NCI-H2107 treated with DMSO at 0.1 percent for 48 hours (cell line): Measurements from ENCODE around the gene LRRC15.
A peak's percentile ranks its signal among the peaks of the same experiment; 100 is the strongest.

Experiments
- DNase-seq: peaks from one replicate; lab custom pipeline; 2025; ENCODE audit not compliant: unreplicated experiment; lab: John Stamatoyannopoulos, UW

LRRC15 gene

GRCh38 chr3:194320744-194321243, 48.7 kb downstream of the LRRC15 start:
- DNase-seq: no peak

GRCh38 chr3:194320100-194320499, 49.4 kb downstream of the LRRC15 start:
- no peak for DNase-seq

GRCh38 chr3:194318511-194319161, 50.9 kb downstream of the LRRC15 start:
- DNase-seq: no peak

- DNase-seq: no peak
Observed at GRCh38 chr3:194316918-194317317, 52.6 kb downstream of the LRRC15 start.

GRCh38 chr3:194315965-194316361, 53.6 kb downstream of the LRRC15 start:
- no peak for DNase-seq

GRCh38 chr3:194315088-194315964, 54.2 kb downstream of the LRRC15 start:
- DNase-seq: peak; percentile 80

- no peak for DNase-seq
Observed at GRCh38 chr3:194314388-194315068, 55.0 kb downstream of the LRRC15 start.

- no peak for DNase-seq
Observed at GRCh38 chr3:194313560-194314387, 55.8 kb downstream of the LRRC15 start.

- no peak for DNase-seq
Observed at GRCh38 chr3:194312743-194313281, 56.7 kb downstream of the LRRC15 start.

GRCh38 chr3:194312186-194312742, 57.3 kb downstream of the LRRC15 start:
- DNase-seq: no peak

- DNase-seq: no peak
Observed at GRCh38 chr3:194311000-194311399, 58.5 kb downstream of the LRRC15 start.

- DNase-seq: no peak
Observed at GRCh38 chr3:194310060-194310835, 59.3 kb downstream of the LRRC15 start.

GRCh38 chr3:194308601-194309449, 60.7 kb downstream of the LRRC15 start:
- no peak for DNase-seq

- DNase-seq: no peak
Observed at GRCh38 chr3:194307849-194308248, 61.7 kb downstream of the LRRC15 start.

GRCh38 chr3:194306771-194307640, 62.5 kb downstream of the LRRC15 start:
- DNase-seq: no peak

GRCh38 chr3:194306109-194306686, 63.3 kb downstream of the LRRC15 start:
- peak; percentile 68 for DNase-seq
